GM19043 (cell line): ENCODE results near the gene NPSR1.

Experiments
- ATAC-seq: cut with Tn5 transposase; IDR thresholded peaks from one replicate; pipeline ENCODE4 v1.9.1; 2021; ENCODE audit warnings: low read depth; ENCODE audit not compliant: unreplicated experiment

The NPSR1 gene

DNA sequence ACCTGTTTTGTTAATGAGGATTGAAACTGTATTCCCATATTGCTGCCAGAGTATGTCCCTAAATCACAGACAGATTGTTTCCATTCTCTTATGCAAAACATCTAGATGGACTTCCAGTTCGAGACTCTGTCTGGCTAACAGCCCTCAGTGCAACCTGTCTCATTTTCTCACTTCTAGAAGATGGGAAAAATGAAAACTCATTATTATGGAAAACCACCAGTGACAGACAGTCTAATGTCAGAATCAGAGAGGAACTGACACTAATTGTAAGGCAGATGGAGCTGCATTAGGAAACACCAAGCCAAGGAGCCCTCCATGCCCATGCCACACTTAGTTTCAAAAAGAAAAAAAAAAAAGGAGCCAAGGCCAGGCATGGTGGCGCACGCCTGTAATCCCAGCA, 61.6 kb downstream of the NPSR1 start:
- no peak for ATAC-seq

DNA sequence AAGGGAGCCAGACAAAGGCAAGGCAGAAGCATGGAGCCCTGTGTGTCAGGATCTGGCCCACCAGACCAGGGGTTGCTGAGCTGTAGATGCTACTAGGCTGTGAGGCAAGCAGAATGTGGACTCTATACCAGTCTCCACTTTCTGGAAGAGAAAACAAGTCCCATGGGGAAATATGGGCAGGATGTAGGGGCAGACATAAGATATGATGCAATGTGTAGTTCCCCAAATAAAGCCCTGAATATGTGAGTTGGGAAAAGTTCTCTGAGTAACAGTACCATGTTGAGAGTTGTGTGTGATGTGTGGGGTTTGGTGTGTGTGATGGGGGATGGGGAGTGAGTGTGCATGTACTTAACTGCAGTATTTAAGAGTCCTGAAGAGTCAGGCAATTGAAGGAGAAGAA, 62.3 kb downstream of the NPSR1 start:
- ATAC-seq, result no peak

DNA sequence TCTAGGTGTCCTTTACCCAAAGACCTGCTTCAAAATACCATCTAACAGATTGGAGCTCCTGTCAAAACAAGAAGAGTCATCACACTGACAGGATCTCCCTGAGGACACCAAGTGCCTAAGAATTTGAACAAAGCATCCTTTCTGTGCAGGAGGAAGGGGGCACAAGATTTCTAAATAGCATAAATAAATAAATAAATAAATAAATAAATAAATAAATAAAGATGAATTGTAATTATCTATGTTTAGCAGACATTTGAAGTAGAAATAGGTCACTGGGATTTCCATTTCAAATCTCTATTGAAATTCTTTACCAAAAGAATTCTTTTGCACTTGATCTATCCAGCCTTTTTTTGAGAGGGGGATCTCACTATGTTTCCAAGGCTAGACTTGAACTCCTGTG, 65.3 kb downstream of the NPSR1 start:
- no peak for ATAC-seq

DNA sequence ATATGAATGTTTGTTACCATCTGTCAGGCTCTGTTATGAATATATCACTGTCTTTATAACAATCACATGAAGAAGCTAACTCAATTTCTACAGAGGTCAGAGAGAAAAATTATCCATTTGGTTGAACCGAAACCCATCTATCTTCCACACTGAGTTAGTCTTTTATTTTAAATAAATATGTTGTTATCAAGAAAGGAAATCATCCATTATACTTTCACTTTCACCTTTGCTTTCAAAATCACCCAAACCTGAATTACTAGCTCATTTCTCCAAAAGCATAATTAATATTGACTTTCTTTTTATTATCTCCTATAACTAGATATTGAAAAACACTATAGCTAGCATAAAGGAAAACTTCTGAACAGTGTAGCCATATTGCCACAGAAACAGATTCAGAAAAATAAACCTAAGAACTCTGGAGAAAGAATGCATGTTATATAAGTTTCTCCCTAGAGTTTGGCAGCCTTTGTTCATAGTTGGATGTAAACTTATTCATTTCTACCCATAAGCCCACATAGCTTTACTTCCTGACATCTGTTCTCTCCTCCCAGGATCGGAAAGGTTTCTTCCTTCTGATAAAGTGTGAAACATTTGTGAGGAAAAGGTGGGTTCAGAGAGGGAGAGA, 66.0 kb downstream of the NPSR1 start:
- ATAC-seq, result no peak

DNA sequence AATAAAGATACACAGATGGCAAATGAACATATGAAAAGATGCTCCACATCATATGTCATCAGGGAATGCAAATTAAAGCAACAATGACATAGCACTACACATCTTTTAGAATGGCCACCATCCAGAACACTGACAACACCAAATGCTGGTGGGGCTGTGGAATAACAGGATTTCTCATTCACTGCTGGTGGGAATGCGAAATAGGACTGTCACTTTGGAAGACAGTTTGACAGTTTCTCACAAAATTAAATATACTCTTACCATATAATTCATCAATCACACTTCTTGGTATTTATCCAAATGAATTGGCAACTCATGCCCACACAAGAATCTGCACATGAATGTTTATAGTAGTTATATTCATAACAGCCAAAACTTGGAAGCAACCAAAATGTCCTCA, 68.2 kb downstream of the NPSR1 start:
- ATAC-seq, result no peak

DNA sequence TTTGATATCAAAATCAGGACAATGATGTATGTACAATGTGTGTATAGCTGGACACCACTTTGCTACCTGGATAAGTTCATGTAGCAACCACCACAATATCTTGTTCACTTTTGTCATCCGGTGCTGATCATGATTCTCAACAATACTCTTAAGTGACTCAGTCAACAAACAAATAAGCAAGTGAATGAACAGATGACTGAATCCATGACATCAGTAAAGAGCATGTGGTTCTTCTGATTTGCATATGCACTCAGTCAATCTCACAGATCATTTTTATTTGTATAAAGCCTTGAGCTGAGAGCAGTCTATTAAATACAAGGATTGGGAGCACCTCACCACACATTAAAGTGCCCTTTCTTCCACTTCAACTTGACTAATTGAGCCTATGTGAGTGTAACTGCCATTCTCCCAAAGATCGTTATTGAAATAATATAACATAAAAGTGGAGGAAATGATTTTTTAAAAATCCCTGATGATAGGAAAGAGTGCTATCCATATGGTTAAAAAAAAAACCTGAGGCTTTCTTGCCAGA, 69.5 kb downstream of the NPSR1 start:
- ATAC-seq, result no peak

DNA sequence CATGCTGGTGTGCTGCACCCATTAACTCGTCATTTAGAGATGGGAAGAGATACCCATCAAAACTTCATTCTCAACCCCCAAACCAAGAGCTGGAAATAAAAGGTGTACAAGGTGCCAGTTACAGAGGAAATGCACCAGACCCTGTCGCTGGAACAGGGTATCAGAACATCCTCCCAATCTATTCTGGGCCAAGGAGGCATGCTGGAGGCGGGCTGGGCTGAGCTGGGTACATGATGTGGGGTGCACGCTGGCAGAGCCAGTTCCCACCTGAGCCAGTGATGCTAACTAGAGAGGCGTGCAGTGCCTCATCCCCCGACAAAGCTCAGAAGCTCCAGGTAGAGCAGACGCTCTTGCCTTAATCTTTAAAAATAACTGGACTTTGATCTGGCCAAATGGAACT, 70.1 kb downstream of the NPSR1 start:
- ATAC-seq, result no peak

DNA sequence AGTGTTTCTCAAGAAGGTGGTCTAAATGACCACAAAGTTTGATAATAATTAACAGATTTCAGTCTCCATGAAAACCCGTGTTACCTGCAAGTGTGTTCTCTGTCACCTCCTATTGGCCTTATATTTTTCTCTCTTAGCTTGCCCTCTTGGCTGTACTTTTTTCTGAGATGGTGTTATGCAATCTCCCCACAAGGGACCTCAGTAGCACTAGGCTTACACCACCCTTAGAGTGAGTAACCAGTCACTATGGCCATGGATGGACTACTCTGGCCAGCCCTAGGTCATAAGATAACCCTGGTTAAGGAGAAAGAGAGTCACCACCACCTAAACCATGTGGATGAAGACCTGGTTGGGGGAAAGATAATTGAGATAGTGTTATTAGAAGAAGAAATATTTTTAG, 76.8 kb downstream of the NPSR1 start:
- ATAC-seq, result no peak

DNA sequence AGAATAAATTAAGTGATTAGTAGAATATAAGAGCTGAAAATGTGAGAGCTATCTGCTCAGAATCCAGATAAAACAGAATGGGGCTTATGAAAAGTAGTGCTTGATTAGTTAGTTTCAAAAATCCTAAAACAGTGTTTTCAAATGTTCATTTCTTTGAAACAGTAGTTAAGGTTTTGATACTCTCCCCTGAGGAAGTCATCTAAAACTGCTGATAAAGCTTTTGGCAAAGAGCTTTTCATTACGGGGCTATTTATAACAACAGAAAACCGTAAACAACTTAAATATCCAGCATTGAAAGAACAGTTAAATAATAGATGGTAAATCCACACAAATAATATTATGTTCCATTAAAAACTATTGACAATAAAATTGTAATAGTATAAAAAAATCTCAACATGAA, 77.5 kb downstream of the NPSR1 start:
- ATAC-seq, result no peak

DNA sequence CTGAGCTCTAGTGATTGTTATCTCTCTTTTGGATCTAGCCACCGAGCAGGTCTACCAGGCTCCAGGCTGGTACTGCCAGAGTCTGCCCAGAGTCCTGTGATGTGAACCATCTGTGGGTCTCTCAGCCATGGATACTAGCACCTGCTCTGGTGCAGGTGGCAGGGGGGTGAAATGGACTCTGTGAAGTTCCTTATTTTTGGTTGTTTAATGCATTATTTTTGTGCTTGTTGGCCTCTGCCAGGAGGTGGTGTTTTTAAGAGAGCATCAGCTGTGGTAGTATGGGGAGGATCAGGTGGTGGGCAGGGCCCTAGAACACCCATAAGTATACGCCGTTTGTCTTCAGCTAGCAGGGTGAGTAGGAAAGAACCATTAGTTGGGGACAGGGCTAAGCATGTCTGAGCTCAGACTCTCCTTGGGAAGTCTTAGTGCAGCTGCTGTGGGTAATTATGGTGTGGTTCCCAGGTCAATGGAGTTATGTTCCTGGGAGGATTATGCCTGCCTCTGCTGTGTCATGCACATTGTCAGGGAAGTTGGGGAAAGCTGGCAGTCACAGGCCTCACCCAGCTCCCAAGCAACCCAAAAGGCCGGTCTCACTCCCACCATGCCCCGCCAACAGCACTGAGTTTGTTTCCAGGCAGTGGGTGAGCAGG, 81.8 kb downstream of the NPSR1 start:
- ATAC-seq, result no peak

DNA sequence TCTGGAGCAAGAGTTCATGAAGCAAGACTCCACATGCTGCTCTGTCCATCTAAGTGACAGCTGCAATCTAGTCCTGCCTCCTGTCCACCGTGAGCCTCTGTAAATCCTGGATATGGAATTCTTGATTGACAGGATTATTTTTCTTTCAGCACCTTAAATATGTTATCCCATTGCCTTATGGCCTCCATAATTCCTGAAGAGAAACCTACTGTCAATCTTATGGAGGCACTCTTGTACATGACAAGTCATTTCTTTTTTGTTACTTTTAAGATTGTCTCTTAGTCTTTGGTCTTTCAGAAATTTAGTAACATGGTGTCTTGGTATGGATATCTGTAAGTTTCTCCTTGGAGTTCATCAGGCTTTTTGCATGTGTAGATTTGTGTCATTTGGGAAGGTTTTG, 82.8 kb downstream of the NPSR1 start:
- no peak for ATAC-seq

DNA sequence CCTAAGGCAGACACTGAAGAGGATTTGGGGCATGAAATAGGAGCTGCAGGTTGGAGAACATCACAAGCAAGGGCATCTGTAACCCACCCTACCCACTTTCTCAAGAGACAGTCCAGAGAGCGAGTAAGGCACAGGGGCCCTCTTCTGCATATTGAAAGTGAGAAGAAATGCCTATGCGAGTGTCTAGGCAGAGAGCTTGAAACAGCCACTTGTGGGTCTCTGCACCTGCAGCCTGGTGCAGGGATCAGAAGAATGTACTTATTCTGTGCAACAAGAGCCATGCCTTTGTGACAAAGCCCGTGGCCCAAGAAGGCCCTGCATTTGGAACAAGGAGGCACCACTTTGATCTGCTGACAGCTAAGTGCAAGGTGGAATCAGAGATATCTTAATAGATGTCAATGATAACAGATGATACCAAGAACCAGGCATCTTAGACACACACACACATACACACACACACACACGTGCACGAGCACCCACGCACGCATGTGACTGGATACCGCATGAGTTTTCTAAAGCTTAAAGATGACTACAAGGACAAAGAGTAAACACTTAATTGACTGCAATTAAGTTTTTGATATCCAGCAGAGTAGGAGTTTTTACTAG, 89.3 kb downstream of the NPSR1 start:
- no peak for ATAC-seq

DNA sequence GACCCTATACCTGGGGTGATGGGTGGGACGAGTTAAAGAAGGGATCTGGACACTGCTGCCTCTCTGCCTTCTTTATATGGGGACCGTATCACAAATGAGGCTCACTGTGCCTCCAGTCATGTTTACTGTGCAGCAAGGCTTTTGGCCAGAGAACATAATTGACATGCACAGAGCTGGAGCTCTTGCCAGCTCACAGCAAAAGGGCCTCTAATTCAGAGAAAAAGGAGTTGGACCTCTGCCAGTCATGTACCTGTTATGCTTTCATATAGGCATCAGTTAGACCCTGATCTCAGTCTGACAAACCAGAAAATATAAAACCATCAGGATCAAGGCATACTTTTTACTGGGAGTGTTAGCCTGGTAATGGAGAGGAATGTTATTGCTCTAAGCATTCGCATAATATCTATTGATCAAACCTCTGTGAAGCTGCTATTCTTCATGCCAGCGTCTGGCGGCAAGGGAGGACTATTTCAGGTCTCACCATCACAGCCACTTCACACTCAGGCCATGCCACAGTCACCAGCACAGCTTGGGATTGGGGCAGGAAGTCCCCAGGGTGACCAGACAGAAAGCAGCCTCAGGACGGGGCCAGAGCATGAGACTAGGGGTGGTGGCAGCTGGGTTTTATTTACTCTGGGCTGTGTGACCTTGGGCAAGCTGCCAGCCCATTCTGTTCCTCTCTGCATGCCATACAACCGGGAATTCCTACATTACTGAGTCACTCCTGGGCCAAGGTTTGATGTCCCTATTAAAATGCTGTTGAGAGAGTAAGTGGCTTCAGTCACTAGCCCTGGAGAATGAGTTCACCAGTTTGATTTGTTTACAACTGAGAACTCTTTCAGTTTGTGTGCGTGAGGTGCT, 90.1 kb downstream of the NPSR1 start:
- ATAC-seq, result no peak

DNA sequence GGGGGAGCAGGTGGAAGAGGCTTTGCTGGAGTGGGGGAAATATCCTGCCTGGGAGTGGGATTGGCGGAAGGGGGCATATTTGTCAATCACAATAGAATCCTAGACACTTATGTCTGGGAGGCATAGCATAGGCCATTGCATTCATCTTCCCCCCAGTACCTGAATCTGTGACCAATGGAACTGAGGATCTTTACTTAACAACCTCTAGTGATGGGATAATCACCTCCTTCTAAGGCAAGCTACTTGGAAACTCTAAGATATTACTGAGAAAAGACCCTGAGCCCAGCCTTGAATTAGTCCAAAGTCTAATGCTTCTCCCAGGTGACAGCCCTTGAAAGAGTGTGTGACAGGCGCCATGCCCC, 90.7 kb downstream of the NPSR1 start:
- no peak for ATAC-seq

DNA sequence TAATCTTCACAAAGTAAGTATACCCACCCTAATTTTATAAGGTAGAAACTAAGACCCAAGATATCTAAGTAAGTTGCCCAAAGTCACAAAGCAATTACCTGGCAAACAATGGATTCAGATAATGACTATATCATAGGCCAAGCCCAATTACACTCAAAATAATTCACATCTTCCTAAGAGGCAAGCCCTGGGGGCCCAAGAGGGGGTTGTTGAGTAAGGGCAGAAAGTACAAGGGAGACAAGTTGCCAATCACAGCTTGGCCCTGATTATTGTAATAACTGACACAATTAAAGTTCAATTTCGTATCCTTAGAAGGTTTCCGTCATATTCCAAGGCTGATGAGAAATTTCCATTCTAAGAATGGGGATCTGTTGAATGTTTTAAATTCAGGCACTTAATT, 91.4 kb downstream of the NPSR1 start:
- no peak for ATAC-seq

DNA sequence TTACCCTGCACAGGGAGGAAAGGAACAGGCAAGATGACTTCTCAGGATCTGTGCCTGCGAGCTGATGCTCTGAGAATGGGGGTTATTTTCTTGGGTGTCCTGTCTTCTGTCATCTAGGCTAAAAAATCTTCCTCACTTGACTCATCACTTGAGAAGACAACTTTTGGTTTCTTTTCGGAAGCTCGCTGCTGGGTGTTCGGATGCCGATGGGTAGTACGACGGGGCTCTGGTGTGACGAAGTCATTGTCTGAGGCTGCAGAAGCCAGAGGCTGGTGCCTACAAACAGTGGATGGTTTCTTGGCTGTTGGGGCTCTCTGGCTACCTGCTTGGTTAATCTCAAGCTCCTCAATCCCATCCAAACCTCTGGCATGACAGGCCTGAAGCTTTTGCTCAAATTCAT, 92.2 kb downstream of the NPSR1 start:
- ATAC-seq, result no peak

DNA sequence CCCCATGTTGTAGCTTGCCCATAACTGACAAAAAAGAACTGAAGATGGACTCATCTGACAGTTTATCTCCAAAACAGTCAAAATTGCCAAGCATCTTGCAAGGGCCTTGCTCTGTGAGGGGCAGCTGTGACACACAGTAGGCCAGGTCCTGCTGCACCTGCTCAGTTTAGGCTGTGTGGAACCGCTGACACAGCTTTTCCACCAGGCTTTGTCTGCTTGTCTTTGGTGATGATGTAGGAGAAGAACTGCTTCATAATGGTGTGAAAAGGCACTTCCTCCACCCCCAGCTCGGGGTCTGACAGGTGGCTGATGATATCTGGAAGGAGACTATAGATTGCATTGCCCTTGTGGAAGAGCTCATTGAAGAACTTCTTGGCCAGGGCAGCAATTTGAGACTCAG, 92.6 kb downstream of the NPSR1 start:
- no peak for ATAC-seq

DNA sequence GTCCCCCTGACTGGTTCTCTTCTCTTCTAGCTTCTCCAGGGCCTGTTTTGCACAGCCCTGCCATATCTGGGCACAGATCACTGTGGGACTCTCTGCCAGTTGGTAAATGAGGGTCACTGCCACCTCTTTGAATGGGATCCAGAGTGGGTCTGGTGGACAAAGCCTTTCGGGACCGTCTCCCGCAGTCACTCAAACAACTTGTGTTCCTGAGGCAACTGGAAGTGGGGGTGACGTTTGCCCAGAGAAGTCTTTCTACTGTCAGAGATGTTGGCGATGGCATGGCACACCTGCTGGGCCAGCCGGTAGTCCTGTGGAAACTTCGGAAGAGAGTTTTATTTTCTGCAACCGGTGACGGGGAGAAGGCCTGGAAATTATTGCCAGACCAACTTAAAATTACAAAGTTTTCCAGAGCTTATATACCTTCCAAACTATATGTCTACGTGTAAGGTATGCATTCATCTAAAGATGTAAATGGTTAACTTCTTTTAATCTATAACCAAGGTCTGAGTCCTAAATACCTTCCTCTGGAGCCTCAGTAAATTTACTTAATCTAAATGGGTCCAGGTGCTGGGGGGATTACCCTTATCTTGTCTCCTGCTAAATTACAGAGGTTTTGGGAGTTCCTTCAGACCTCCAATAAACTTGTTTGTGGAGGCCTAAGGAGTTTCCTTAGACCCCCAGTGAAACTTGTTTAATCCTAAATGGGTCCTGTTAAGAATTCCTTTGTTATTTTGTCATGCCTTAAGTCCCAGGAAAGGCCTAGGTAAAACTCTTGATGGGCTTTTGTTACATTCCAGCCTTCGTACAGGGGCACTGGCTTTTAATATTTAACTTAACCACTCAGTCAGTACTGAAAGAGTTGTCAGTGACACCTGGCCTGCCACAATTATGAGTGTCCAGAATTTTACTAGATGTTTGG, 94.0 kb downstream of the NPSR1 start:
- no peak for ATAC-seq

DNA sequence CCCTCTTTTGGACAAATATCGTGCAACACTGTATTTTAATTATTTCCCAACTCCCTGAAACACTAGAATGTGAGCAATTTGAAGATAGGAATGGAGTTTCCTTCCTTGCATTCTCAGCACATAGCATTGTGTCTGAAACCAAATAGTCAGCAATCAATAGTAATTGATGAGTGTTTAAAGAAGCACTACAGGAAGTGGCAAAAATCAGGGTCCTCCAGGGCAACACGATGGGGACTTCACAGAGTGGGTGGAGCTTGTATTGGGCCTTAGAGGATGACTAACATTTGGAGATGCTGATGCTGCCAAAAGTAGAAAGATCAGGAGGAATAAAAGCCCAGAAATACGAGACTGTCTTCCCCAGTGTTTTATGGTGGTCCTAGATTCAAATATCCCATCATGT, 94.9 kb downstream of the NPSR1 start:
- no peak for ATAC-seq

DNA sequence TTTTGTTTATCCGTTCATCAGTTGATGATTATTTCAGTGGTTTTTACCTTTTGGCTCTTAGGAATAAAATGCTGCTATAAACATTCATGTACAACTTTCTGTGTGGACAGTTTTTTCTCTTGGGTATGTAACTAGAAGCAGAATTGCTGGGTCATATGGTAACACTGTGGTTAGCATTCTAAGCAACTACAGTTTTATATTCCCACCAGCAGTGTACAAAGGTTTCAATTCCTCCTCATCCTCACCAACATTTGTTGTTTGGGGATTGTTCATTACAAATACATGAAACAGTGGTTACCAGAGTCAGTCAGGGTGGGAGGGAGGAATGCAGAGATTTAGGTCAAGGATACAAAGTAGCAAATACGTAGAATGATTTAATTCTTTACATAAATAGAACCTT, 97.0 kb downstream of the NPSR1 start:
- ATAC-seq, result peak; percentile 36
